ENCODE measurements around the gene SRRD.
A peak's percentile ranks its signal among the peaks of the same experiment; 100 is the strongest.

SRRD gene

DNA sequence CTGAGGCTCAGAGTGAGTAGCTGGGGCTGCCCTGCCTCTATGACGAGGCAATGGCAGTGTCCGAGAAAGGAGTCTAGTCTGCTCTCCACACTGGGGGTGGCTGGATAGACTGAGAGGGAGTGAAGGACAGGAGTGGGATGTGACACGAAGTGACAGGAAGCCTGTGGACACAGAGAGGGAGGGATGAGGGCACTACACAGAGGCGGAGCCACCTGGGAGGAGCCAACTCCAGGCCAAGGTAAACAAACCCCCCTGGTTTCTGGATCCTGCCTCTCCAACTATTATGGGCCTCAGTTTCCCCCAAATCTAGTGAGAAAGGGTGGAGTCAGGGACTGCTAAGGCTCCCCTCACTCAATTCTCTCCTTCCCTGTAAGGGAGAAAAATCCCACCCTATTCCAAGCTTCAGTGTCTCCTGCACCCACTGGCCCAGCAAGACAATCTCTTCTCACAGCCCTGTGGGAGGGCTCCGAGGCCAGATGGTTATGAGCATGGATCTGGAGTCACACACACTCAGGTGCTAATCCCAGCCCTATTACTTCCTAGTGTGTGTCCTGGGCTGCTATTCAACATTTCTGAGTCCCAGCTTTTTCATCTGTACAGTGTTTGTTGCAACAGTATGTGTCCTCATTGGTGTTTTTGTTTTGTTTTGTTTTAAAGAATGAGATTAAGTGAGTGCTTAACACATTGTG is 29.7 kb upstream of the SRRD start:
- DNase-seq = no peak

- DNase-seq = no peak
These were observed 25.9 kb upstream of the SRRD start for GRCh38 chr22:26457661-26458272.

GRCh38 chr22:26460202-26460601 is 23.5 kb upstream of the SRRD start:
- DNase-seq = no peak

GRCh38 chr22:26461188-26461810 is 22.4 kb upstream of the SRRD start:
- no peak for DNase-seq

DNA sequence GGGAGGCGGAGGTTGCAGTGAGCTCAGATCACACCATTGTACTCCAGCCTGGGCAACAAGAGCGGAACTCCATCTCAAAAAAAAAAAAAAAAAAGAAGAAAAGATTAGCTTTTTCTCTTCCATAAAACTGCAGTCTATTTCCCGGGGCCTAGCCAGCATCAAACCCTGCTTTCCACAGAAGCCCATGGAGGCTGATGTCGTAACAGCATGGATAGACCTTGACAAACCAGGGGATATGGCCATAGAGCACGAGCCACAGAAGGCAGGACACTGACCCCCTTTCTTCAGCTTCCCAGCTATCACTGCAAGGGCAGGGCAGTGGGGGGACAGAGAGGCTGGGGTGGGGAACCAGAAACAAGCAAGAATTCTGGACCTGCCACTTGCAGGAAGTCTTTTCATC is 21.6 kb upstream of the SRRD start:
- no peak for DNase-seq

DNA sequence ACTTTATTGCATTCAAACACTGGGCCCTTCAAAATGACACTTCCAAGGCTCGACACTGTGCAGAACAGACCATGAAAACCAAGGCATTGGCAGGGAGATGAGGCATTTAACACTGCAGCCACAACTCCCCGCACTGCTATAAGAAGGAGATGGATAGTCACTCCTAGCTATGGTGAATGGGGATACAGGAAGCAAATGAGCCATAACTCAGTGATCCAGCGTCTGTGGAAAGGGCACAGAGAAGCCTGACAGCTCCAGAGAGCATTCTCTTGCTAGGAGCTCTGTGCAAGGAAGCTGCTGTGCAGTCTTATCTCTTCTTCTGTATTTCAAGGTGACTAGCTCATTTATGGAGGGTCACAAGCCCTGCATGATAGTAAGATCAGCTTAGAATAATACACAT is 21.0 kb upstream of the SRRD start:
- DNase-seq = no peak

- no peak for DNase-seq
These were observed 20.5 kb upstream of the SRRD start for GRCh38 chr22:26463101-26463661.

- no peak for DNase-seq
These were observed 20.0 kb upstream of the SRRD start for GRCh38 chr22:26463688-26464087.

DNA sequence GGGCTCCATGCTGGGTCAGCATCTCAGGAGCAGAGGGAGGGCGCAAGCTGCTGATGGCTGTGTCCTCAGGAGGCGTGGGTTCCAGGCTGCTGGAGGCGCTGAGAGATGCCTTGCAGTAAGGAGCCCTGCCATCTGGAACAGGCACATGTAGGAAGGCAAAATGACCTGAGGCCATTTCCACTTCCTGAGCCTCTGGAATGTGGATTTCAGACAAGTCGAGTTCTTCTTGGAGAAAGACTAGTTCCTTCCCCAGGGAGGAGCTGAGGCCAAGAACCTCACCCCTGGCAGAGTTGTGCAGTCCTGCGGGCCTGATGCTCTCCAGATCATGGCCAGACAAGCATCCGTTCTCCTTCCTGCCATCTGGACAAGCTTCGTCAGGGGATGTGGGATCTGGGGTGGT is 19.4 kb upstream of the SRRD start:
- no peak for DNase-seq

- no peak for DNase-seq
These were observed 17.5 kb upstream of the SRRD start for GRCh38 chr22:26466196-26466595.

GRCh38 chr22:26470807-26471206 is 12.9 kb upstream of the SRRD start:
- no peak for DNase-seq

DNA sequence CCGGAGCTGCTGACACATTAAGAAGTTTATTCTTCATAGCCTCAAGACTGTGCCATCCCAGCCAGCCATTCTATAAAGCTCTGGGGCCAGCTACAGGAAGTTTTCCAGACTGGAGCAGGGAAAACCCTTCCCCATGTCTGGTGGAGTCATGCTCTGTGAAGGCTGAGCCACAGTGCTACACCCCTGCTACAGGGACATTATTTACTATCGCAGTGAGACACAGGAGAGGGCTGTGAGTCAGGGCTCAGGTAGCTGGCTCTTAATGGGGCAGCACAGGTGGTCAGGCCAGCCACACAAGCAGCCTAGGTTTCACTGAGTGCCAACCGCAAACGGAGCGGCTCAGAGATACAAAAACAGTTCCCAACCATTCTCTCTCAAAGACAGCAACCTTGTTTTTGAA is 12.2 kb upstream of the SRRD start:
- DNase-seq = no peak

GRCh38 chr22:26474682-26475081 is 9.0 kb upstream of the SRRD start:
- no peak for DNase-seq

- no peak for DNase-seq
These were observed 6.9 kb upstream of the SRRD start for GRCh38 chr22:26476705-26477340.

DNA sequence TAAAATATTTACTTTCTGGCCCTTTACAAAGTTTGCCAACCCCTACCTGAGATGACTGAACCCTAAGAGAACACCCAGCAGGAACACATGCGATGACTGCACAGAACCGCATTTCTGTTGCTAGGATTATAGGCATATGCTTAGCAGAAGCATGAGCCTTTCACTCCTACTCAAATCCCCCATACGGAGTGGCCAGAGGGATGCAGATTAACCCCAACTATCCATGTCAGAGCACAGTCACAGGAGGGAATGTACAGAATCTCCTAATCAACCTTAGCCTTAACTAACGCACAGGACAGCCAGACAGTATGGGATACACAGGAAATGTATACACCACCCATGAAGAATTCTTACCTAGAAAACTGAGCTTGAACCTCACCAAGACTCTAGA is 6.3 kb upstream of the SRRD start:
- no peak for DNase-seq

GRCh38 chr22:26479043-26479791 is 4.5 kb upstream of the SRRD start:
- DNase-seq = no peak

DNA sequence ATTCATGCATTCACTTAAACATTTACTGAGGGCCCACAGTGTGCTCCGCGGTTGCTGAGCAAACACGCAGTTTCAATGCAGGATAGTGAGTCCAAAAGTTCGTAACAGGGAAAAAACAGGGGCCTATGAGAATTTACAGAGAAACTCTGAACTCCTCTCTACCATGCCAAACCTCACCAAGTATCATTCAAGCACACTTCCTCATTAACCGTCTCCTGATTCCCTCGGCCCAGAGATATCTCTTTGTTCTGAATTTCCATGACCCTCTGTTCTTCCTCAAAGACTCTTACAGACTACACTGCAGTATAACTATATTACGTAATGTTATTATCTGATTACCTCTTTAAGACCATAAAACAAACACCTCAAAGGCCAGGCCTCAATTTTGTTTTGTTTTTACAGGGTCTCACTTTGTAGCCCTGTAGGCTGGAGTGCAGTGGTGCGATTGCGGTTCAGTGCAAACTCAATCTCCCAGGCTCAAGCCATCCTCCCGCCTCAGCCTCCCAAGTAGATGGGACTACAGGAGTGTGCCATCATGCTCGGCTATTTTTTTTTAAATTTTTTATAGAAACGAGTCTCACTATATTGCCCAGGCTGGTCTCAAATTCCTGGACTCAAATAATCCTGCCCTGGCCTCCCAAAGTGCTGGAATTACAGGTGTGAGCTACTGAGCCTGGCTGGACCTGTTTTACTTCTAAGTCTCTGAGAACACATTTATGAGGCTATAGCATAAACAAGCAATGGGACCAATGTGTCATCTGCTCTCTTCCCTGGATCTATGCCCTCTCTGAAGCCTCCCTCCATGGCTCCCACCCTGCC is 3.7 kb upstream of the SRRD start:
- peak; percentile 14 for DNase-seq

DNA sequence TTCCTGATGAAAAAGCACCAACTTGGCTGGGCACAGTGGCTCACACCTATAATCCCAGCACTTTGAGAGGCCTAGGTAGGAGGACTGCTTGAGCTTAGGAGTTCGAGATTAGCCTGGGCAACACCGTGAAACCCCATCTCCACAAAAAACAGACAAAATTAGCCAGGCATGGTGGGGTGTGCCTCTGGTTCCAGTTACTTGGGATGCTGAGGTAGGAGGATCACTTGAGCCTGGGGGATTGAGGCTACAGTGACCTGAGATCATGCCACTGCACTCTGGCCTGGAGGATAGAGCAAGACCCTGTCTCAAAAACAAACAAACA is 3.1 kb upstream of the SRRD start:
- DNase-seq = no peak

DNA sequence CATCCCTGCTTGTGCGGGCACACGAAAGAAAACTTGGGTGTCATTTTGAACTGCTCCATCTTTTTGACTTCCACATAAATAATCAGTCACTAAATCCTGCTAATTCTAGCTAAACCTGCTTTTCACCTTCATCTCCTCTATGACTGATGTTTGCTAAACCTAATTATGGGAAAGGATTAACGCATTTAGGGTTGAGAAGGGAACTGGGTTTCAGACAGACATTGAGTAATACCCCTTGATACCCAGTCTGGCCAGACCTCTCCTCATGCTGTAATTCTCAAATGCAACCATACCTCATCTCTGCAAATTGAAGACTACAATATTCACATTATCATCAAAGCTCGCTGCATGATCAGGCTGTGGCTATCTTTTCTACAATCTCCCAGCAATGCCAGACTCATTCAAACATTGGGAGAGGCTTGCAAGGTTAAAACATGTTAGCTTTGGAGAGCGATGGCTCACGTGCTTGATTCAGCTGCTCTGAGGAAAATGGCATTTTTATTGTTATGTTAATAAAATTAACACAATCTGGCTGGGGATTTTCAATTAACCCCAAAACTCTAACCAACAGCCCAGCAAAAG is 2.5 kb upstream of the SRRD start:
- DNase-seq = no peak

DNA sequence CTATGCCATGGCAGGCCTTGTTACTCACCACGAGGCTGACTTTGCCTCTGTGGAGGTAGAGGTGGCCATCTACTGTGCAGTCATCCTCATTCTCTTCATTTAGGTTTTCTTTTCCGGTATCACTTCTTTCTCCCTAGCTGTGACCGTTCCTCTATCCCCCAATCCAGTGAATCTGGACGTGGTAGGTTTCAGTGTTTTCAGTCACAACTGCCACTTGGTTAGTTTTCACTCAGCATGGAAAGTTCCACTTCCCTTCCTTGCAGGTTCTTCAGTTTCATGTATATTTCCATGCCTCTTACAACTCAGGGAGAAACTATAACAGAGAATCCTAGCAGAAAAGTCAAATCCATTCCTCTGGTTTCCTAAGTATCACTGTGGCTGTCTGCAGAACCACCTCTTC is 2.0 kb upstream of the SRRD start:
- no peak for DNase-seq

DNA sequence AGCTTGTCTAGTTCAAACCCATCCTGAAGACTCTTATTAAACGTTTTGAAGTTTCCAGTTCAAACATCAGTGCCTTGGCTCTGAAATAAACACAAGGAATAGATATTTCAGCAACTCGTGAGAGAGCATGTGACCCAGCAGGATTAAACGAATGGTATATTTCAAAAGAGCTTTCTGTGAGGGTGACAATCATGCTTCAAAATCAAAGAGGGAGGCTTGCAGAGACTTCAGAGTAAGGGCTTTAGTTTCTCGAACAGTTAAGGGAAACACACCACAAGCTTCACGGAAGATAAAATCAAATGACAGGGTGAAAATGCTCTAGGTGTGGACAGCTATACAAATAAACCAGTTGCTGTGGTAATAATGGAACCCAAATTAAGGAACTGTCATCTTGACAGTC is 1.5 kb upstream of the SRRD start:
- DNase-seq = no peak

DNA sequence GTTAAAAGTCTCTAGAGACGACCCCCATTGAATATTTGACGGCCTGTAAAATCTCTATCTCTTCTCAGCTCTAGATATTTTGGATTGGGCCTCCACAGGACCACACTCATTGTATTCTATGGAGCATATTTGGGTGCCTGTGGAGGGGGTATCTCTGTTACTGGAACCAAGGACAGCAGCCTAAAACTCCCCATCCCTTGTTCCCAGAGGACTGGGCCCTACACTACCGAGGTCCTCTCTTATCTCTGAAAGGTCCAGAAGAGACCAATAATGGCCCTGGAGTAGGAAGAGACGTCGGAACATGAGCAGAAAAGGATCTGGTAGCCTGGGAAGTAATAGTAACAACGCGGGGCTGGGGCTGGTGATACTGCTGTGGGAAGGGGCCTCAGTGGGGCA is 636 bp upstream of the SRRD start:
- DNase-seq = no peak

Measured in SIG-M5 (cell line).